D721Med (cell line): Measurements from ENCODE around the gene UBXN11.
"Not testable (repeated sequence)": the region's sequence is repeated elsewhere in the genome, so short reads cannot be mapped to it uniquely, and the experiment has no call there.

Experiments used
- DNase-seq: peaks from one replicate; pipeline ENCODE4 v3.0.0; 2011; ENCODE audit warnings: low spot score; ENCODE audit not compliant: insufficient read length
- FAIRE-seq: peaks from 2 replicates; lab custom pipeline; 2011; peaks lifted over from hg19 to GRCh38; lab: Jason Lieb, UNC
- CTCF ChIP-seq: IDR thresholded peaks from 2 replicates; pipeline ENCODE4 v1.5.1; 2012; ENCODE audit warnings: mild to moderate bottlenecking, control low read depth; ENCODE audit not compliant: insufficient read depth; ENCODE audit errors: missing control alignments

The UBXN11 gene

GRCh38 chr1:26336477-26337205, 30.2 kb upstream of the UBXN11 start:
- TF ChIP-seq CTCF = no peak
- FAIRE-seq (no peak), DNase-seq (peak; percentile 51)

- FAIRE-seq = no peak
- TF ChIP-seq CTCF = no peak
- no peak for DNase-seq
Observed at GRCh38 chr1:26335774-26336476, 29.5 kb upstream of the UBXN11 start.

- not testable (repeated sequence) for DNase-seq, FAIRE-seq
Observed at GRCh38 chr1:26333312-26333711, 26.9 kb upstream of the UBXN11 start.

GRCh38 chr1:26330276-26330675, 23.8 kb upstream of the UBXN11 start:
- TF ChIP-seq CTCF = no peak
- FAIRE-seq = no peak
- no peak for DNase-seq

- DNase-seq, FAIRE-seq: not testable (repeated sequence)
Observed at GRCh38 chr1:26329380-26329779, 22.9 kb upstream of the UBXN11 start.

GRCh38 chr1:26328597-26328996, 22.2 kb upstream of the UBXN11 start:
- FAIRE-seq = no peak
- no peak for TF ChIP-seq CTCF
- DNase-seq = no peak

- FAIRE-seq (no peak), DNase-seq (no peak)
Observed at GRCh38 chr1:26327956-26328362, 21.5 kb upstream of the UBXN11 start.

More at GRCh38 chr1:26327956-26328362, 21.5 kb upstream of the UBXN11 start:
- TF ChIP-seq CTCF = no peak
